Loucy (cell line): Measurements from ENCODE around the gene TRMT112.

Experiments
- EZH2phosphoT487 ChIP-seq: fragments of 200-600 bp; IDR thresholded peaks from 2 replicates; pipeline ENCODE4 v1.6.1; 2018; ENCODE audit warnings: antibody characterized with exemption, mild to moderate bottlenecking, moderate library complexity, borderline replicate concordance
- TF ChIP-seq, protein P1 (sequence below): fragments of 200-600 bp; sonication (generic); conservative IDR thresholded peaks from 2 replicates; pipeline ENCODE4 v1.5.1; 2014; ENCODE audit warnings: mild to moderate bottlenecking, antibody characterized with exemption, low read length

DNA sequence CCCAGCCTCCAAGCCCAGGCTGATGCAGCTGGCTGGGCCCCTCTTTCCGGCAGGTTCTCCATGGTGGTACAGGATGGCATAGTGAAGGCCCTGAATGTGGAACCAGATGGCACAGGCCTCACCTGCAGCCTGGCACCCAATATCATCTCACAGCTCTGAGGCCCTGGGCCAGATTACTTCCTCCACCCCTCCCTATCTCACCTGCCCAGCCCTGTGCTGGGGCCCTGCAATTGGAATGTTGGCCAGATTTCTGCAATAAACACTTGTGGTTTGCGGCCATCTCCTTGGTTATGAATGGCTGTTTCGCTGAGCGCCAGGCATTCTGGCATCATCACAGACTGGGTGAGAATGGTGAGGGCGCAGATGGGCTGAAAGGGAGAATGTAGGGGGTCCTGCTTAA lies 4.2 kb upstream of the TRMT112 start:
- TF ChIP-seq, protein P1, sequence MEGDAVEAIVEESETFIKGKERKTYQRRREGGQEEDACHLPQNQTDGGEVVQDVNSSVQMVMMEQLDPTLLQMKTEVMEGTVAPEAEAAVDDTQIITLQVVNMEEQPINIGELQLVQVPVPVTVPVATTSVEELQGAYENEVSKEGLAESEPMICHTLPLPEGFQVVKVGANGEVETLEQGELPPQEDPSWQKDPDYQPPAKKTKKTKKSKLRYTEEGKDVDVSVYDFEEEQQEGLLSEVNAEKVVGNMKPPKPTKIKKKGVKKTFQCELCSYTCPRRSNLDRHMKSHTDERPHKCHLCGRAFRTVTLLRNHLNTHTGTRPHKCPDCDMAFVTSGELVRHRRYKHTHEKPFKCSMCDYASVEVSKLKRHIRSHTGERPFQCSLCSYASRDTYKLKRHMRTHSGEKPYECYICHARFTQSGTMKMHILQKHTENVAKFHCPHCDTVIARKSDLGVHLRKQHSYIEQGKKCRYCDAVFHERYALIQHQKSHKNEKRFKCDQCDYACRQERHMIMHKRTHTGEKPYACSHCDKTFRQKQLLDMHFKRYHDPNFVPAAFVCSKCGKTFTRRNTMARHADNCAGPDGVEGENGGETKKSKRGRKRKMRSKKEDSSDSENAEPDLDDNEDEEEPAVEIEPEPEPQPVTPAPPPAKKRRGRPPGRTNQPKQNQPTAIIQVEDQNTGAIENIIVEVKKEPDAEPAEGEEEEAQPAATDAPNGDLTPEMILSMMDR = no peak
- no peak for TF ChIP-seq EZH2phosphoT487
